Activated CD8-positive, alpha-beta T cell treated with anti-CD3 and anti-CD28 coated beads for 36 hours (primary cell): ENCODE measurements around the gene ZNF277. TPM values are rescaled to one million over a fixed set of nuclear protein-coding genes. Genes with fewer than 3 reads are reported as not detected.

ENCODE experiments used
- ATAC-seq: fragments of 200-7000 bp; cut with Tn5 transposase; one replicate; pipeline ENCODE4 v1.10.0; 2021; ENCODE audit warnings: mild to moderate bottlenecking, moderate library complexity
- CTCF ChIA-PET: fragments of 350-600 bp; sonication (Branson Sonifier 250); formaldehyde crosslinking; loops from one replicate; lab custom pipeline; 2021; ENCODE audit warnings: antibody characterized with exemption; lab: Charles Lee
- POLR2A ChIA-PET: fragments of 350-600 bp; sonication (Branson Sonifier 250); formaldehyde crosslinking; loops from one replicate; lab custom pipeline; 2021; ENCODE audit warnings: antibody characterized with exemption; lab: Charles Lee
- DNase-seq: peaks from one replicate; pipeline ENCODE4 v3.0.0-alpha.2; 2020
- H3K27ac Mint-ChIP-seq: one replicate; pipeline ENCODE4 v1.8.0; 2021; ENCODE audit warnings: mild to moderate bottlenecking, mixed read lengths
- H3K27me3 Mint-ChIP-seq: one replicate; pipeline ENCODE4 v1.8.0; 2021; ENCODE audit warnings: mixed read lengths
- H3K36me3 Mint-ChIP-seq: one replicate; pipeline ENCODE4 v1.8.0; 2021; ENCODE audit warnings: low read depth, mixed read lengths
- H3K4me1 Mint-ChIP-seq: one replicate; pipeline ENCODE4 v1.8.0; 2021; ENCODE audit warnings: low read depth, mixed read lengths
- H3K4me3 Mint-ChIP-seq: one replicate; pipeline ENCODE4 v1.8.0; 2021; ENCODE audit warnings: mild to moderate bottlenecking, moderate library complexity, mixed read lengths
- H3K9me3 Mint-ChIP-seq: one replicate; pipeline ENCODE4 v1.8.0; 2021; ENCODE audit warnings: mixed read lengths
- intact Hi-C: fragments of 100-400 bp; cut with micrococcal nuclease; formaldehyde crosslinking; loops from one replicate; pipeline ENCODE4 v1.10.0; 2022
- total RNA-seq, 2 experiments: library from RNA; stranded (reverse); gene quantifications; one replicate each; pipeline ENCODE4 v1.2.3, GENCODE V29; 2021
- TF ChIP-seq, protein P1 (sequence below): fragments of 200-600 bp; IDR thresholded peaks from one replicate; pipeline ENCODE4 v1.8.0; 2022; ENCODE audit warnings: antibody characterized with exemption, mild to moderate bottlenecking

ZNF277 gene
- total RNA-seq, 2 experiments from 2014 or later: 21.5 to 25.8 TPM

DNA sequence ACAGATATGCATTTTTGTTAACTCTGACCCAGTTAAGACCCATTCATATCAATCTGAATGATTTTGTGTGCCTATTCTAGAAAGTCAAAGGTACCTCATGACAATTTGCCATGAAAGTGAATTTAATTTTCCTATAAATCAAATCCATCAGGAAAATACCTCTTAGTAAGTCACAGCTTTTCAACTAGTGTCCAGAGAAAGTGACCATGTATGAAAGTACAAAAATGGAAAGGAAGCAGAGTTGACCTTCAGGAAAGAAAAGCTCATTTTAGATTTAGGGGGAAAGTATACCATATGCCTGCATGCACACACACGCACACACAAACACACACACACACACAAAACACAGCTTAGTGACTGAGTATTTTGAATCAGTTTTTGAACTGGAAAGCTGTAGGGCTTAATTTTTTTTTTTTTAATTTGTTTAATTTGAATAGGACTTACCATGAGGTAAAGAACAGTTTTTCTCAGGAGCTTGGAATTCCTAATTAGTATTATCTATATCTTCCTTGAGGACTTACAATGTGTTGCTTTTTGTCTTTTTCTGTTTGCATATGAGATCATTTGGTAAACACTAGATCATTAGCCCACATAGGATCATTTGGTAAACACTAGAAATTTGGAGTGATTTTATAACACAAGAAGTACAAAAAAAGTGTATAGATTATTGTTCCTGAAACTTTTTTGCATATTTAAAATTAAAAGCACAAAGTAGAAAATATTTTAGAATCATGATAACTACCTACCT lies 61.6 kb downstream of the ZNF277 start:
- H3K4me1 Mint-ChIP-seq: peaks cover 30% of the 10 kb centered on the region
- ChIA-PET POLR2A (no interaction called here), CTCF (no interaction called here)
- no peaks in the 10 kb centered on the region for H3K9me3 Mint-ChIP-seq
- DNase-seq (no peak), ATAC-seq (no peak)
- peaks cover 4% of the 10 kb centered on the region for H3K36me3 Mint-ChIP-seq
- intact Hi-C loops: no loop called here
- no peak overlapping the region for H3K4me3 Mint-ChIP-seq
- no peaks in the 10 kb centered on the region for H3K27me3 Mint-ChIP-seq
- H3K27ac Mint-ChIP-seq: no peak overlapping the region
- TF ChIP-seq, protein P1, sequence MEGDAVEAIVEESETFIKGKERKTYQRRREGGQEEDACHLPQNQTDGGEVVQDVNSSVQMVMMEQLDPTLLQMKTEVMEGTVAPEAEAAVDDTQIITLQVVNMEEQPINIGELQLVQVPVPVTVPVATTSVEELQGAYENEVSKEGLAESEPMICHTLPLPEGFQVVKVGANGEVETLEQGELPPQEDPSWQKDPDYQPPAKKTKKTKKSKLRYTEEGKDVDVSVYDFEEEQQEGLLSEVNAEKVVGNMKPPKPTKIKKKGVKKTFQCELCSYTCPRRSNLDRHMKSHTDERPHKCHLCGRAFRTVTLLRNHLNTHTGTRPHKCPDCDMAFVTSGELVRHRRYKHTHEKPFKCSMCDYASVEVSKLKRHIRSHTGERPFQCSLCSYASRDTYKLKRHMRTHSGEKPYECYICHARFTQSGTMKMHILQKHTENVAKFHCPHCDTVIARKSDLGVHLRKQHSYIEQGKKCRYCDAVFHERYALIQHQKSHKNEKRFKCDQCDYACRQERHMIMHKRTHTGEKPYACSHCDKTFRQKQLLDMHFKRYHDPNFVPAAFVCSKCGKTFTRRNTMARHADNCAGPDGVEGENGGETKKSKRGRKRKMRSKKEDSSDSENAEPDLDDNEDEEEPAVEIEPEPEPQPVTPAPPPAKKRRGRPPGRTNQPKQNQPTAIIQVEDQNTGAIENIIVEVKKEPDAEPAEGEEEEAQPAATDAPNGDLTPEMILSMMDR: no peak

- ChIA-PET CTCF (interaction anchor here (0.7 kb wide), 1 partner anchor 8 kb away, joined by 3 read pairs; no protein-coding TSS in a partner anchor), POLR2A (no interaction called here)
- intact Hi-C loops: no loop called here
- H3K4me3 Mint-ChIP-seq: no peak overlapping the region
- H3K27ac Mint-ChIP-seq: no peak overlapping the region
- H3K27me3 Mint-ChIP-seq: no peaks in the 10 kb centered on the region
- H3K4me1 Mint-ChIP-seq: peaks cover 19% of the 10 kb centered on the region
- H3K36me3 Mint-ChIP-seq: peaks cover 9% of the 10 kb centered on the region
- ATAC-seq: no peak
- TF ChIP-seq, protein P1: no peak
- no peaks in the 10 kb centered on the region for H3K9me3 Mint-ChIP-seq
- no peak for DNase-seq
These were observed 64.7 kb downstream of the ZNF277 start for GRCh38 chr7:112271162-112271561.

DNA sequence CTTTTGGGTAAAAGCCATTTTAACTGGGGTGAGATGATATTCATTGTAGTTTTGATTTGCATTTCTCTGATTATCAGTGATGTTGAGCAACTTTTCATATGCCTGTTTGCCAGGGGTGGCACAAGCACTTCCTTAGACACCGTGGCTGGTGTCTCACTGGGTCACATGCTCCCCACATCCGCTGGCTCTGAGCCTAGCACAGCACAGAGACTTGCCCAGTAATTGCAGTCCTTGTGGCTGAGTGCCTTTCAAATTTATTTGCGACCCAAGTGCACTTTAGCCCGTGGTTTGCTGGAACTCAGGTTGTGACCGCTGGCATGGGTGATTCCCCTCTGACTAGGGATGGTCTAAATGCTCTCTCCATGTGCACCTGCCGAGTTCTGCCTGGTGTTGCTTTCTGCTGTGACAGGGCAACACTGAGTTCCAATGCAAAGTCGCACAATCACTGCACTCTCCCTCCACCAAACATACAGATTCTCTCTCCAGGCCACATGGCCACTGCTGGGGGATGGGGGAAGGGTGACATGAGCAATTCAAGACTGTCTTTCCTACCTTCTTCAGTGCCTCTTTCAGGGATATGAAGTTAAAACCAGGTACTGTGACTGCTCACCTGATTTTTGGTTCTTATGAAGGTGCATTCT lies 66.5 kb downstream of the ZNF277 start:
- POLR2A ChIA-PET: no interaction called here
- Mint-ChIP-seq H3K4me3 (no peak overlapping the region), H3K4me1 (peaks cover 15% of the 10 kb centered on the region), H3K9me3 (no peaks in the 10 kb centered on the region), H3K27ac (no peak overlapping the region), H3K36me3 (peaks cover 4% of the 10 kb centered on the region), H3K27me3 (no peaks in the 10 kb centered on the region)
- ATAC-seq: peak; percentile 69
- peak; percentile 18 for DNase-seq
- TF ChIP-seq, protein P1: no peak
- CTCF ChIA-PET: no interaction called here
- intact Hi-C loops: no loop called here

DNA sequence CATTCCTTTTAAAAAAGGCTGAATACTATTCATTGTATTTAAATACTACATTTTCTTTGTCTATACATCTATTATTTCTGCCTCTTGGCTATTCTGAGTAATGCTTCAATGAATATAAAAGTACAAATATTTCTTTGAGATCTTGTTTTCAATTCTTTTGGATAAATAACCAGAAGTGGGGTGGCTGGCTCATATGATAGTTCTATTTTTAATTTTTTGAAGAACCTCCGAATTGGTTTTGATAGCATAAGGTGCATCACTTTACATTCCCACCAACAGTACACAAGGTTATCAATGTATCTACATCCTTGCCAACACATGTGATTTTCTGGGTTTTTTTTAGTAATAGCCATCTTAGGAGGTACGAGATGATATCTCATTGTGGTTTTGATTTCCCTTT lies 72.5 kb downstream of the ZNF277 start:
- Mint-ChIP-seq H3K36me3 (peaks cover 3% of the 10 kb centered on the region), H3K4me1 (peaks cover 15% of the 10 kb centered on the region), H3K27me3 (no peaks in the 10 kb centered on the region), H3K9me3 (peaks cover 2% of the 10 kb centered on the region), H3K27ac (no peak overlapping the region), H3K4me3 (no peak overlapping the region)
- ChIA-PET CTCF (no interaction called here), POLR2A (no interaction called here)
- no peak for ATAC-seq
- no peak for DNase-seq
- TF ChIP-seq, protein P1: no peak
- intact Hi-C loops: no loop called here

- Mint-ChIP-seq H3K36me3 (peaks cover 3% of the 10 kb centered on the region), H3K27me3 (no peaks in the 10 kb centered on the region), H3K4me3 (no peak overlapping the region), H3K4me1 (peaks cover 12% of the 10 kb centered on the region), H3K9me3 (peaks cover 2% of the 10 kb centered on the region), H3K27ac (no peak overlapping the region)
- ATAC-seq (no peak), DNase-seq (no peak)
- intact Hi-C loops: no loop called here
- CTCF ChIA-PET: no interaction called here
- POLR2A ChIA-PET: no interaction called here
- TF ChIP-seq, protein P1: no peak
These were observed 73.8 kb downstream of the ZNF277 start for GRCh38 chr7:112280267-112280666.
